Cardiac muscle cell (in vitro differentiated cells and primary cell): ENCODE data around the gene ERC1. TPM values are rescaled to one million over a fixed set of nuclear protein-coding genes. Genes with fewer than 3 reads are reported as not detected.
"Not testable (repeated sequence)": the region's sequence is repeated elsewhere in the genome, so short reads cannot be mapped to it uniquely, and the experiment has no call there.

Experiments
- DNase-seq, 2 donors: peaks; one replicate each; pipeline versions ENCODE4 v3.0.0 to v3.0.0-alpha.2; 2010 to 2017; ENCODE audit warnings: low read depth in 1 of 2, low spot score in 1 of 2
- H3K27ac ChIP-seq: fragments of 200-600 bp; sonication (generic); 2 replicates; pipeline ENCODE4 v1.5.1; 2016
- H3K27me3 ChIP-seq: fragments of 200-600 bp; sonication (generic); 2 replicates; pipeline ENCODE4 v1.6.0; 2016; ENCODE audit warnings: control low read depth
- H3K36me3 ChIP-seq: fragments of 200-600 bp; sonication (generic); 2 replicates; pipeline ENCODE4 v1.5.1; 2016; ENCODE audit warnings: control low read depth
- H3K4me1 ChIP-seq: fragments of 200-600 bp; sonication (generic); 2 replicates; pipeline ENCODE4 v1.8.1; 2017; ENCODE audit warnings: low read depth, mild to moderate bottlenecking, mixed run types
- H3K4me3 ChIP-seq: fragments of 200-600 bp; sonication (generic); 2 replicates; pipeline ENCODE4 v1.5.1; 2016; ENCODE audit warnings: mild to moderate bottlenecking
- H3K9me3 ChIP-seq: fragments of 200-600 bp; sonication (generic); 2 replicates; pipeline ENCODE4 v1.5.1; 2017; ENCODE audit warnings: low read depth, mild to moderate bottlenecking, control low read depth
- polyA plus RNA-seq: library from polyadenylated mRNA; unstranded; fragments of >200 nt; fragmentation: Nextera tagmentation; extraction: Ambion mirVana; gene quantifications from 2 replicates; pipeline ENCODE4 v1.2.1, GENCODE V29; 2016
- total RNA-seq: library from RNA; depleted of rRNA; stranded (reverse); fragments of >200 nt; gene quantifications from 2 replicates; pipeline ENCODE4 v1.2.3, GENCODE V29; 2016
- TF ChIP-seq, protein P1 (sequence below): IDR thresholded peaks from 2 replicates; pipeline ENCODE4 v1.5.1; 2012; ENCODE audit warnings: low read depth, mild to moderate bottlenecking, low read length

Gene ERC1
- total and polyA plus RNA-seq, 2 experiments from 2014 or later = 34.1 to 46.3 TPM

DNA sequence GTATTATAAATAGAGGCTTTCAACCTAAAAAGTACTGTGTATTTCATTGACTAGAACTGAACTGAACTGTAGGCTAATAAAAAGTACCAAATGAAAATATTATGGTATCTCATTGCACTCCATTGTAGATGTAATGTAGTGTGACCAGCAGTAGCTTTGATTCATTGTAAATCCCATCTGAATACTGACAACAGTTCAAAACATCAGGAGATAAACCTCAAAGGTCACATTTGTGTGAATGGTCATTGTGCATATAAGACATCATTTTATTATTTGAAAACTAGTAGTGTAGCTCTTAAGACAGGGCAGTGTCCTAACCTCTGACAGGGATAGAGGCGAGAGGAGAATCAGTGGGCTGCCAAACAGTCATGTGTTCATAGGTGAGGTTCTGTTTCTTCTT lies 316.8 kb downstream of the ERC1 start:
- H3K27ac ChIP-seq = no peak overlapping the region
- H3K36me3 ChIP-seq = no peaks in the 10 kb centered on the region
- no peaks in the 10 kb centered on the region for H3K9me3 ChIP-seq
- TF ChIP-seq, protein P1, sequence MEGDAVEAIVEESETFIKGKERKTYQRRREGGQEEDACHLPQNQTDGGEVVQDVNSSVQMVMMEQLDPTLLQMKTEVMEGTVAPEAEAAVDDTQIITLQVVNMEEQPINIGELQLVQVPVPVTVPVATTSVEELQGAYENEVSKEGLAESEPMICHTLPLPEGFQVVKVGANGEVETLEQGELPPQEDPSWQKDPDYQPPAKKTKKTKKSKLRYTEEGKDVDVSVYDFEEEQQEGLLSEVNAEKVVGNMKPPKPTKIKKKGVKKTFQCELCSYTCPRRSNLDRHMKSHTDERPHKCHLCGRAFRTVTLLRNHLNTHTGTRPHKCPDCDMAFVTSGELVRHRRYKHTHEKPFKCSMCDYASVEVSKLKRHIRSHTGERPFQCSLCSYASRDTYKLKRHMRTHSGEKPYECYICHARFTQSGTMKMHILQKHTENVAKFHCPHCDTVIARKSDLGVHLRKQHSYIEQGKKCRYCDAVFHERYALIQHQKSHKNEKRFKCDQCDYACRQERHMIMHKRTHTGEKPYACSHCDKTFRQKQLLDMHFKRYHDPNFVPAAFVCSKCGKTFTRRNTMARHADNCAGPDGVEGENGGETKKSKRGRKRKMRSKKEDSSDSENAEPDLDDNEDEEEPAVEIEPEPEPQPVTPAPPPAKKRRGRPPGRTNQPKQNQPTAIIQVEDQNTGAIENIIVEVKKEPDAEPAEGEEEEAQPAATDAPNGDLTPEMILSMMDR = no peak
- H3K27me3 ChIP-seq = no peaks in the 10 kb centered on the region
- no peak overlapping the region for H3K4me3 ChIP-seq
- DNase-seq = no peak
- H3K4me1 ChIP-seq = peaks cover 7% of the 10 kb centered on the region

DNA sequence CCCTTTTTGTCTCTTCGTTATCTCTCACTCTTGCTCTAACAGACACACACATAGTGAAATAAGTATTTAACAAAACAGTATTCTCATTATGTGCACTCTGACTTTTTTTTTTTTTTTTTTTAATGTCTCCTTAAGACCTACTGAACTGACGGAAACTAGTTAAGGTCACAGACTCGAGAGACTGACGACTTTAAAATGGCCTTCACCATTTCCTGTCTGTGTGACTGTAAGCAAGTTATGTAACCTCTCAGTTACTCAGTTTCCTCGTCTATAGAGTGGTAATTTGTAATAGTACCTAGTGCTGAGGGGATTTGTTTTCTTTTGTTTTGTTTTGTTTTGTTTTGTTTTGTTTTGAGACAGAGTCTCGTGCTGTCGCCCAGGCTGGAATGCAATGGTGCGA lies 318.6 kb downstream of the ERC1 start:
- no peaks in the 10 kb centered on the region for H3K27me3 ChIP-seq

DNA sequence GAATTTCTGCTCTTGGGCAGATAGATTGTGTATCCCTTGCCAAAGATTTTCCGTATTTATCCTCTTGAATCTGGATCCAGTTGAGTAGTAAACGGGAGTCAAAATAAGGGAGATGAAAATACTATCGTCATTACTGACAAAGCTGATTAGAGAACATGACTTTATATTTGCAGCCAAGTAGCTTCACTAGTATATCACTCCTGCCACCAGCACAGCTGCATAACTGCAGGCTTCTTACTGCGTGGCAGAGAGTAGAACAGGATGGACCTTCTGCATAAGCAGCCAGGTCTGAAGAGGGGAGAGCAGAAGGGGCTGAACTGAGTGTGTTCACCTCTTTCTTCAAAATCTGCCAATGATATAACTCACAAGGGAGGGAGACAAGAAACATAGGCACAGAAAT lies 319.6 kb downstream of the ERC1 start:
- no peak overlapping the region for H3K4me3 ChIP-seq
- H3K36me3 ChIP-seq = no peaks in the 10 kb centered on the region
- H3K9me3 ChIP-seq = no peaks in the 10 kb centered on the region
- peak in 1 of 2 donors; percentile 13 for DNase-seq
- H3K27ac ChIP-seq = peak overlapping the region; percentile 62
- H3K4me1 ChIP-seq = peaks cover 7% of the 10 kb centered on the region
- TF ChIP-seq, protein P1 = no peak
- H3K27me3 ChIP-seq = no peaks in the 10 kb centered on the region

More for the DNA sequence above, 318.6 kb downstream of the ERC1 start:
- DNase-seq = no peak
- Histone ChIP-seq H3K27ac (no peak overlapping the region), H3K36me3 (no peaks in the 10 kb centered on the region), H3K4me1 (peaks cover 7% of the 10 kb centered on the region), H3K4me3 (no peak overlapping the region), H3K9me3 (no peaks in the 10 kb centered on the region)
- TF ChIP-seq, protein P1 = no peak

DNA sequence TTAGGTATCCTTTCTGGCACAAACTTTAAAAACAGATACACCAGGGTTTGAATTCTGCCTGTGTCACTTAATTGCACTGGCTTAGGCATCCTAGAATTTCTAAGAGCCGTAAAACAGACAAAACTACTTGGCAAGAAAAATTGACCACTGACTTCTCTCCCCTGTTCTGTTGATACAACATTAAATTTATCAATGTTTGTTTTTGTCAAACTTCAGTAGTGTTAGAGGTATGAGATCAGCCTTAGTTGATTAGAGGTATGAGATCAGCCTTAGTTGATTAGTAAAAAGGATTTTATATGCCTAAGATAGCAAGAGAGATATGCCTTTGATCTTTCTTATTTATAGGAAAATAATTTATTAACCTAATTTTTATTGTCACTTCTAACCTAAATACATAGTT lies 320.1 kb downstream of the ERC1 start:
- DNase-seq = no peak
- no peaks in the 10 kb centered on the region for H3K9me3 ChIP-seq
- H3K4me1 ChIP-seq = peaks cover 3% of the 10 kb centered on the region
- peak overlapping the region; percentile 62 for H3K27ac ChIP-seq
- TF ChIP-seq, protein P1 = no peak
- no peaks in the 10 kb centered on the region for H3K36me3 ChIP-seq
- no peaks in the 10 kb centered on the region for H3K27me3 ChIP-seq
- H3K4me3 ChIP-seq = no peak overlapping the region

DNA sequence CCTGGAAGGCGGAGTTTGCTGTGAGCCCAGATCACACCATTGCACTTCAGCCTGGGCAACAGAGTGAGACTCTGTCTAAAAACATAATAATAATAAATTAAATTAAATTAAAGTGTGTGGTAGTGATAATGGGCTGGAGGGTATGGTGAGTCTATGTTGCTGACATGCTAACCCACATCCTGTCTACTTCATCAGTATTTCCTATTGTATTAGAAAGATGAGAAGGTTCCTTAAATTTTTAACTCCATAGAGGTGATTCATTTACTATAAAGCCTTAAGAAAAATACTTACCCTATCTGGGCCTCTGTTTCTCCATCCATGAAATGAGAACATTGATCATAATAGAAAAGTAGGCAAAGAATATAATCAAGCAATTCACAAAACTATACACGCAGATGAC lies 322.9 kb downstream of the ERC1 start:
- Histone ChIP-seq H3K4me1 (peaks cover 7% of the 10 kb centered on the region), H3K9me3 (no peaks in the 10 kb centered on the region), H3K27ac (no peak overlapping the region), H3K27me3 (no peaks in the 10 kb centered on the region), H3K36me3 (no peaks in the 10 kb centered on the region), H3K4me3 (no peak overlapping the region)
- no peak for DNase-seq
- TF ChIP-seq, protein P1 = no peak

DNA sequence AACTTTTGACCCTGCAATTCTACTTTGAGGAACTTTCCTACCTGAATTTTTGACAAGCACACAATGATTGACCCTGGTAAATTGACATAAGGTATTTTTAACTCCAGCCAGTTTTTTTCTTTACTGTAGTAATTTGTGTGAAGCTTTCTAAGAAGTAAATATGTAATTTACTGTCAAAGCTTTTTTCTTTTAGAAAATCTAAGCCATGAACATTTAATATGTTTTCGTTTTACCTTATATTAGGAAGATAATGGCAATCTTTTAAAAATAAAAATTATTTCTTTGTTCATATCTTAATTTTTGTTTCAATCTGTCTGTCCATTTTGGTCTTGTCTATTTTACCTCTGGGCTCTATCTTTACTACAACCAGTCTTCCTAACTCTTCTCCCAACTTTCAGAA lies 323.5 kb downstream of the ERC1 start:
- H3K36me3 ChIP-seq = no peaks in the 10 kb centered on the region
- H3K27me3 ChIP-seq = no peaks in the 10 kb centered on the region
- no peaks in the 10 kb centered on the region for H3K9me3 ChIP-seq
- H3K27ac ChIP-seq = no peak overlapping the region
- TF ChIP-seq, protein P1 = no peak
- no peak overlapping the region for H3K4me3 ChIP-seq
- DNase-seq = no peak
- H3K4me1 ChIP-seq = peaks cover 9% of the 10 kb centered on the region

DNA sequence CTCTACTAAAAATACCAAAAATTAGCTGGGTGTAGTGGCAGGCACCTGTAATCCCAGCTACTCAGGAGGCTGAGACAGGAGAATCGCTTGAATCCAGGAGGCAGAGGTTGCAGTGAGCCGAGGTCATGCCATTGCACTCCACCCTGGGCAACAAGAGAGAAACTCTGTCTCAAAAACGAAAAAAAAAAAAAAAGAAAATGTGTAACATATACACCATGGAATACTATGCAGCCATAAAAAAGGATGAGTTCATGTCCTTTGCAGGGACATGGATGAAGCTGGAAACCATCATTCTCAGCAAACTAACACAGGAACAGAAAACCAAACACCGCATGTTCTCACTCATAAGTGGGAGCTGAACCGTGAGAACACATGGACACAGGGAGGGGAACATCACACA lies 326.0 kb downstream of the ERC1 start:
- H3K36me3 ChIP-seq, H3K27ac ChIP-seq, H3K4me3 ChIP-seq, H3K9me3 ChIP-seq, H3K4me1 ChIP-seq, DNase-seq, H3K27me3 ChIP-seq: not testable (repeated sequence)
